ENCODE measurements around the gene ERN2. TPM values are rescaled to one million over a fixed set of nuclear protein-coding genes. Genes with fewer than 3 reads are reported as not detected.
"Not testable (repeated sequence)": the region's sequence is repeated elsewhere in the genome, so short reads cannot be mapped to it uniquely, and the experiment has no call there.

ERN2 gene
- total RNA-seq, 1 donor from 2014 or later = 0.29 TPM

DNA sequence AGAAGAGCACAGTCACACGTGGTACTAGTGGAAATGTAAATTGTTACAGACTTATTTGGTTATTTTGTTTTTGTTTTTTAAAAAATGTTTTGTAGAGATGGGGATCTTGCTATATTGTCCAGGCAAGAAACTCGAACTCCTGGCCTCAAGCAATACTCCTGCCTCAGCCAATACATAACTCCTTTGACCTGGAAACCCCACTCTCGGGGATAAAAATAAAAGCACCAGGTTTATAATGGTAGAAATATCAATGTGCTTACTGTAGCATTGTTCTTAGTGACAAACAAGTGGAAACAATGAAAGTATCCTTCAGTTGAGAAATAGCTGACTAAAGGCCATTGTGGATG is 11.7 kb upstream of the ERN2 start:
- no peak overlapping the region for H3K27ac ChIP-seq
- H3K4me3 ChIP-seq = no peak overlapping the region
- ATAC-seq (no peak), DNase-seq (no peak)
- TF ChIP-seq, protein P1, sequence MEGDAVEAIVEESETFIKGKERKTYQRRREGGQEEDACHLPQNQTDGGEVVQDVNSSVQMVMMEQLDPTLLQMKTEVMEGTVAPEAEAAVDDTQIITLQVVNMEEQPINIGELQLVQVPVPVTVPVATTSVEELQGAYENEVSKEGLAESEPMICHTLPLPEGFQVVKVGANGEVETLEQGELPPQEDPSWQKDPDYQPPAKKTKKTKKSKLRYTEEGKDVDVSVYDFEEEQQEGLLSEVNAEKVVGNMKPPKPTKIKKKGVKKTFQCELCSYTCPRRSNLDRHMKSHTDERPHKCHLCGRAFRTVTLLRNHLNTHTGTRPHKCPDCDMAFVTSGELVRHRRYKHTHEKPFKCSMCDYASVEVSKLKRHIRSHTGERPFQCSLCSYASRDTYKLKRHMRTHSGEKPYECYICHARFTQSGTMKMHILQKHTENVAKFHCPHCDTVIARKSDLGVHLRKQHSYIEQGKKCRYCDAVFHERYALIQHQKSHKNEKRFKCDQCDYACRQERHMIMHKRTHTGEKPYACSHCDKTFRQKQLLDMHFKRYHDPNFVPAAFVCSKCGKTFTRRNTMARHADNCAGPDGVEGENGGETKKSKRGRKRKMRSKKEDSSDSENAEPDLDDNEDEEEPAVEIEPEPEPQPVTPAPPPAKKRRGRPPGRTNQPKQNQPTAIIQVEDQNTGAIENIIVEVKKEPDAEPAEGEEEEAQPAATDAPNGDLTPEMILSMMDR (IDR thresholded peaks at IDR 0.05) = no peak
- intact Hi-C loops (cut with DNase I) = no loop called here
- no peaks in the 10 kb centered on the region for H3K27me3 ChIP-seq
- no peaks in the 10 kb centered on the region for H3K4me1 ChIP-seq
- no peaks in the 10 kb centered on the region for H3K9me3 ChIP-seq
- H3K36me3 ChIP-seq = no peaks in the 10 kb centered on the region

DNA sequence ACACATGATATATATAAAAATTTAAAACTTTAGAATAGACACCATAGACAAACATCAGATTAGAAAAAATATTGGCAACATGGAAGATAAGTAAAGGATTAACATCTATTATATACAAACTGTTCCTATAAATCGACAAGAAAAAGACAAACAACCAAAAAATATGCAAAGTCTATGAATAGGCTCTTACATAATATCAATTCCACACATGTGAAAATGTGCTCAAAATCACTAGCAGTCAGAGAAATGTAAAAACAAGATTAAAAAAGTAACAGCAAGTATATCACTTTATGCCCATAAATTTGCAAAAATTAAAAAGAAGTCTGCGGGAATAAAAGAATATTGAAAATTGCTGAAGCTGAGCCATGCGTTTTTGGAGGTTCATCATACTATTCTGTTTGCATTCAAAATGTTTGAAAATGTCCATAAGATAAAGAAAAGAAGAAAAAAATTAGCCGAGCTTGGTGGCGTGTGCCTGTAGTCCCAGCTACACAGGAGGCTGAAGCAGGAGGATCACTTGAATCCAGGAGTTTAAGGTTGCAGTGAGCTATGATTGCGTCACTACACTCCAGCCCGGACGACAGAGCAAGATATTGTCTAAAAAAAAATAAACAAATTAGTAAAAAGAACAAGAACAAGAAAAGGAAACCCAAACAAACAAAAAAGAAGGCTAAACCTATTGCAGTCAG is 11.2 kb upstream of the ERN2 start:
- Histone ChIP-seq H3K4me3 (no peak overlapping the region), H3K27ac (no peak overlapping the region), H3K9me3 (no peaks in the 10 kb centered on the region), H3K4me1 (no peaks in the 10 kb centered on the region), H3K36me3 (no peaks in the 10 kb centered on the region), H3K27me3 (no peaks in the 10 kb centered on the region)
- no peak for DNase-seq
- no peak for ATAC-seq
- TF ChIP-seq, protein P1 (IDR thresholded peaks at IDR 0.05) = no peak
- intact Hi-C loops (cut with DNase I) = no loop called here

DNA sequence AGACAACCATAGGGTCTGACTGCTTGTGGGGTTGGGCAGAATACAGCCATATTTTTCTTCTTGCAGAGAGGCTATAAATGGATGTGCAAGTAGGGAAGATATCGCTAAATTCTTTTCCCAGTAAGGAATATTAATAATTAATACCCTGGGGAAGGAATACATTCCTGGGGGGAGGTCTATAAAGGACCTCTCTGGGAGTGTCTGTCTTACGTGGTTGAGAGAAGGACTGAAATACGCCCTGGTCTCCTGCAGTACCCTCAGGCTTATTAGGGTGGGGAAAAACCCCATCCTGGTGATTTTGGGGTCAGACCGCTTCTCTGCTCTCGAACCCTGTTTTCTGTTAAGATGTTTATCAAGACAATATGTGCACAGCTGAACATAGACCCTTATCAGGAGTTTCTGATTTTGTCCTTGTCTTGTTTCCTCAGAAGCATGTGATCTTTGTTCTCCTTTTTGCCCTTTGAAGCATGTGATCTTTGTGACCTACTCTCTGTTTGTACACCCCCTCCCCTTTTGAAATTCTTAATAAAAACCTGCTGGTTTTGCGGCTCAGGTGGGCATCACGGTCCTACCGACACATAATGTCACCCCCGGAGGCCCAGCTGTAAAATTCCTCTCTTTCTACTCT is 9.7 kb upstream of the ERN2 start:
- H3K27me3 ChIP-seq; H3K36me3 ChIP-seq; H3K9me3 ChIP-seq; H3K4me3 ChIP-seq; intact Hi-C loops (cut with DNase I); H3K4me1 ChIP-seq; DNase-seq; ATAC-seq; H3K27ac ChIP-seq: not testable (repeated sequence)

DNA sequence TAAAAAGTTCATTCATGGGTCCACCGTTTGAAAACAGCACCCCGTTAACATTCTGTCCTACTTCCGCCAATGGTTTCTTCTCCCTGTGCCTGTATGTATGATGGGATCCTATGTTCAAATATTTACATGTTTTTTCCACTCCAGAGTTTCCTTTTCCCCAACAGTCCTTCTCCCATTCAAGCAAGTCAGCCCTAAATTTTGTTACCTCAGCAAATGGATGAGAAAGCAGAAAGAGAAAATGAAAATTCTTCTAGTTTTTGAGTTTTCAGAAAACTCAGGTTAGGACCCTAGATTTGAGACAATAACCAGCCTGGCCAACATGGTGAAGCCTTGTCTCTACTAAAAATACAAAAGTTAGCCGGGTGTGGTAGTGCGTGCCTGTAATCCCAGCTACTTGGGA is 3.5 kb upstream of the ERN2 start:
- TF ChIP-seq, protein P1 (IDR thresholded peaks at IDR 0.05) = no peak
- H3K27me3 ChIP-seq = peaks cover 50% of the 10 kb centered on the region
- intact Hi-C loops (cut with DNase I) = no loop called here

DNA sequence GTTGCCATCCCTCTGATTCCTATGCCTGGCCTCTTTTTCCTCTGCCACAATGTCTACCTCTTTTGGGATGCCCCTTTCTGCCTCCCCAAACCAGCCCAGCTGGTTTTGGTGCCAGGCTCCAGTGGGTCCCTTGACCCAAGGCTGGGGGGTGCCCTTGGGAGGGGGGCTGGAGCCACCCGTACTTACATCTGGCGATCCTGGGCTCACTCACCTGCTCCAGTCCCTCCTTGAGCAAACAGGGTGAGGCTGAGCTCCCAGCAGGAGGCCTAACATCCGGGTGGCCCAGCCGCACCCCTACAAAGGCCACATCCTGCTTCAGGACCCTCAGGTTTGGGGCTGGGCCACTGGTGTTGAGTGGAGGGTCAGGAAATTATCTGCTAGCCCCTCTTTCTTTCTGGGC is 1.2 kb downstream of the ERN2 start:
- Histone ChIP-seq H3K27ac (no peak overlapping the region), H3K4me1 (no peaks in the 10 kb centered on the region), H3K9me3 (no peaks in the 10 kb centered on the region), H3K4me3 (no peak overlapping the region), H3K36me3 (no peaks in the 10 kb centered on the region), H3K27me3 (peaks cover 65% of the 10 kb centered on the region)
- ATAC-seq = no peak
- DNase-seq = no peak
- TF ChIP-seq, protein P1 (IDR thresholded peaks at IDR 0.05) = no peak
- intact Hi-C loops (cut with DNase I) = no loop called here

More for the DNA sequence above, 3.5 kb upstream of the ERN2 start:
- ATAC-seq (no peak), DNase-seq (no peak)
- no peaks in the 10 kb centered on the region for H3K9me3 ChIP-seq
- no peak overlapping the region for H3K27ac ChIP-seq
- H3K4me3 ChIP-seq = no peak overlapping the region
- H3K4me1 ChIP-seq = no peaks in the 10 kb centered on the region
- no peaks in the 10 kb centered on the region for H3K36me3 ChIP-seq

DNA sequence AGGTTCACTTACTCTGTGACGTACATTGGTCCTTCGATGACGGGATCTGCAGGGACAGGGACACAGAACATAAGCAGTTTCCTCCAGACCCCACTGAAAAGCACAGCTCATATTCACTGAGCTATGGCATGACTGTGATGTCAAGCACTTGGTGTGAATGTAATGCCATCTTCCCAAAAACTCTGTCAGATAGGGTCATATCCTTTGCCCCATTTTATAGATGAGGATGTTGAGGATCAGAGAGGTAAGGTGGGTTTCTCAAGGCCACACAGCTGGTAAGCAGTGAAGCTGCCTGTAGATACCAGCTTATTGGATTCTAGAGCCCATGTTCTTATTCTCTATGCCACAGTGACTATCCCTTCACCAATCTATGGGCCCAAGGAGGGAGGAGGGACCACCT is 2.5 kb downstream of the ERN2 start:
- Histone ChIP-seq H3K4me3 (no peak overlapping the region), H3K27ac (no peak overlapping the region), H3K9me3 (no peaks in the 10 kb centered on the region), H3K27me3 (peaks cover 54% of the 10 kb centered on the region), H3K36me3 (no peaks in the 10 kb centered on the region), H3K4me1 (no peaks in the 10 kb centered on the region)
- intact Hi-C loops (cut with DNase I) = no loop called here
- DNase-seq (no peak), ATAC-seq (no peak)
- TF ChIP-seq, protein P1 (IDR thresholded peaks at IDR 0.05) = no peak
